HepG2 (cell line): ENCODE measurements around the gene FGD3. TPM values are rescaled to one million over a fixed set of nuclear protein-coding genes. Genes with fewer than 3 reads are reported as not detected.

Experiments used
- ATAC-seq: fragments of 200-7000 bp; cut with Tn5 transposase; 3 replicates; pipeline ENCODE4 v1.9.1; 2020; ENCODE audit warnings: mild to moderate bottlenecking, moderate library complexity
- BruUV-seq: library from RNA; stranded (reverse); fragments of 400-500 nt; replicated peaks from 2 replicates; lab custom pipeline; 2021; lab: Mats Ljungman, UMichigan
- CTCF ChIA-PET: fragments of 300-600 bp; formaldehyde crosslinking; extraction: SDS; loops from one replicate; lab custom pipeline; 2021; ENCODE audit warnings: low total read pairs, inconsistent platforms, low intra/inter-chr PET ratio; lab: Yijun Ruan, JAX
- POLR2A ChIA-PET: fragments of 350-600 bp; sonication (Branson Sonifier 250); formaldehyde crosslinking; loops from one replicate; lab custom pipeline; 2020; ENCODE audit warnings: antibody characterized with exemption, inconsistent platforms; lab: Yijun Ruan, JAX
- DNase-seq: peaks from one replicate; pipeline ENCODE4 v3.0.0-alpha.2; 2015; ENCODE audit warnings: low spot score
- FAIRE-seq: peaks from 3 replicates; lab custom pipeline; 2011; peaks lifted over from hg19 to GRCh38; lab: Jason Lieb, UNC
- H2AFZ ChIP-seq: one replicate; pipeline ENCODE4 v1.6.1; 2011; ENCODE audit warnings: low read length, inconsistent platforms
- H3K27ac ChIP-seq: fragments of 300-600 bp; 3 replicates; pipeline ENCODE4 v1.8.0; 2011; ENCODE audit warnings: mixed run types, mild to moderate bottlenecking, mixed read lengths, low read length, inconsistent platforms; ENCODE audit not compliant: insufficient read depth; ENCODE audit errors: extremely low read length
- H3K27me3 ChIP-seq, 2 experiments: fragments of 200-600 bp in 1 of 2; 2 replicates in 1 of 2; 3 replicates in 1 of 2; pipeline versions ENCODE4 v1.6.0 to v1.8.0; 2011; ENCODE audit warnings: low read length in 2 of 2, mild to moderate bottlenecking in 2 of 2, moderate library complexity in 2 of 2, inconsistent platforms in 1 of 2; ENCODE audit not compliant: insufficient read depth in 2 of 2, control insufficient read depth in 1 of 2
- H3K36me3 ChIP-seq, 2 experiments: fragments of 200-600 bp in 1 of 2; replicated peaks in 1 of 2; 2 replicates in 1 of 2; 3 replicates in 1 of 2; pipeline versions ENCODE4 v1.5.1 to v1.8.0; 2011; ENCODE audit warnings: low read length in 2 of 2, inconsistent platforms in 1 of 2; ENCODE audit not compliant: insufficient read depth in 2 of 2, control insufficient read depth in 1 of 2
- H3K4me1 ChIP-seq: 2 replicates; pipeline ENCODE4 v1.5.1; 2012; ENCODE audit warnings: low read length, inconsistent platforms; ENCODE audit not compliant: insufficient read depth
- H3K4me2 ChIP-seq: 2 replicates; pipeline ENCODE4 v1.6.0; 2011; ENCODE audit warnings: low read depth, low read length, inconsistent platforms
- H3K4me3 ChIP-seq, 3 experiments: fragments of 200-600 bp in 1 of 3; sonication (generic), shearing (Covaris generic) in 1 of 3; replicated peaks in 1 of 3; 2 replicates each; pipeline ENCODE4 v1.5.1; 2011 to 2016; ENCODE audit warnings: low read length in 3 of 3, inconsistent platforms in 2 of 3, low read depth in 2 of 3, mild to moderate bottlenecking in 2 of 3, control low read depth in 1 of 3, mixed read lengths in 1 of 3; ENCODE audit not compliant: insufficient read depth in 1 of 3
- H3K79me2 ChIP-seq: one replicate; pipeline ENCODE4 v1.6.1; 2011; ENCODE audit warnings: low read length, inconsistent platforms; ENCODE audit not compliant: insufficient read depth
- H3K9ac ChIP-seq: 2 replicates; pipeline ENCODE4 v1.6.0; 2011; ENCODE audit warnings: mild to moderate bottlenecking, low read depth, low read length, inconsistent platforms; ENCODE audit not compliant: insufficient read depth
- H3K9me3 ChIP-seq: 2 replicates; pipeline ENCODE4 v1.5.1; 2012; ENCODE audit warnings: mild to moderate bottlenecking, low read length
- H4K20me1 ChIP-seq: 2 replicates; pipeline ENCODE4 v1.6.0; 2011; ENCODE audit warnings: inconsistent platforms, mild to moderate bottlenecking, low read length, moderate library complexity; ENCODE audit not compliant: insufficient read depth
- AFF4 ChIP-seq: sonication (generic); formaldehyde crosslinking; IDR thresholded peaks from 2 replicates; pipeline ENCODE4 v1.4.0; 2020; ENCODE audit warnings: missing genetic modification reagents
- CBX5 ChIP-seq: sonication (generic); formaldehyde crosslinking; IDR thresholded peaks from 2 replicates; pipeline ENCODE4 v1.4.0; 2020; ENCODE audit warnings: missing genetic modification reagents, borderline replicate concordance
- EZH2 ChIP-seq: conservative IDR thresholded peaks from 2 replicates; pipeline ENCODE4 v1.6.1; 2012; ENCODE audit warnings: mild to moderate bottlenecking, low read depth, low read length, moderate library complexity
- HNF4G ChIP-seq, 2 experiments: sonication (generic) in 1 of 2; formaldehyde crosslinking in 1 of 2; IDR thresholded peaks; 2 replicates each; pipeline versions ENCODE4 v1.4.0 to v1.6.1; 2011 to 2020; ENCODE audit warnings: borderline replicate concordance in 2 of 2, low read depth in 2 of 2, mild to moderate bottlenecking in 2 of 2, low read length in 1 of 2, missing genetic modification reagents in 1 of 2, moderate library complexity in 1 of 2
- MED1 ChIP-seq: sonication (generic); formaldehyde crosslinking; IDR thresholded peaks from 2 replicates; pipeline ENCODE4 v1.4.0; 2020; ENCODE audit warnings: missing genetic modification reagents
- PRPF4 ChIP-seq: fragments of 200-400 bp; formaldehyde crosslinking; IDR thresholded peaks from 2 replicates; pipeline ENCODE4 v1.6.1; 2016; ENCODE audit warnings: low read length, low read depth; ENCODE audit not compliant: poor library complexity, severe bottlenecking
- TBX3 ChIP-seq: fragments of 450-650 bp; IDR thresholded peaks from 2 replicates; pipeline ENCODE4 v1.6.1; 2017; ENCODE audit warnings: antibody characterized with exemption, mild to moderate bottlenecking, inconsistent platforms, borderline replicate concordance
- TCF7 ChIP-seq: sonication (generic); IDR thresholded peaks from 2 replicates; pipeline ENCODE4 v1.6.1; 2016; ENCODE audit warnings: antibody characterized with exemption, low read depth
- ZFX ChIP-seq: sonication (generic); formaldehyde crosslinking; IDR thresholded peaks from 2 replicates; pipeline ENCODE4 v1.4.0; 2020; ENCODE audit warnings: mild to moderate bottlenecking, low read depth, missing genetic modification reagents, moderate library complexity
- ZNF317 ChIP-seq: sonication (generic); formaldehyde crosslinking; IDR thresholded peaks from 2 replicates; pipeline ENCODE4 v1.5.0; 2020; ENCODE audit warnings: mild to moderate bottlenecking, missing genetic modification reagents
- ZNF766 ChIP-seq: sonication (generic); formaldehyde crosslinking; IDR thresholded peaks from 2 replicates; pipeline ENCODE4 v1.5.0; 2020; ENCODE audit warnings: missing genetic modification reagents, borderline replicate concordance
- ZXDC ChIP-seq: sonication (generic); formaldehyde crosslinking; IDR thresholded peaks from 2 replicates; pipeline ENCODE4 v1.5.0; 2020; ENCODE audit warnings: mild to moderate bottlenecking, missing genetic modification reagents
- WGBS: methylation state at CpG from one replicate; pipeline ENCODE4 v1.1.6; 2017; ENCODE audit warnings: low lambda C conversion rate; 5-methylcytosine and 5-hydroxymethylcytosine counted together
- in situ Hi-C: cut with HindIII; loops from 2 replicates; pipeline ENCODE4 v1.10.0; 2017; ENCODE audit warnings: low pct_unique_long_range_greater_than_20kb; ENCODE audit not compliant: extremely low pct_ligation_motif_present
- intact Hi-C: fragments of 100-400 bp; cut with micrococcal nuclease; formaldehyde crosslinking; loops from one replicate; pipeline ENCODE4 v1.10.0; 2022; ENCODE audit not compliant: unreplicated experiment
- polyA plus RNA-seq, 8 experiments: library from polyadenylated mRNA; depleted of rRNA in 3 of 8; stranded (reverse) in 7 of 8; unstranded in 1 of 8; fragments of >200 nt; fragmentation: Illumina TruSeq in 4 of 8; extraction: Trizol in 4 of 8; gene quantifications; 2 replicates each; pipeline versions ENCODE4 v1.2.1 to v1.2.3, GENCODE V29; 2011 to 2016; ENCODE audit warnings: low read depth in 4 of 8, missing spikeins in 1 of 8, mixed read lengths in 1 of 8; ENCODE audit not compliant: insufficient read depth in 1 of 8
- total RNA-seq, 5 experiments: library from RNA; depleted of rRNA; stranded (reverse); fragments of >200 nt; fragmentation: Illumina TruSeq; extraction: Trizol; gene quantifications; 2 replicates each; pipeline ENCODE4 v1.2.3, GENCODE V29; 2016; ENCODE audit warnings: low read depth in 1 of 5

FGD3 gene
- total and polyA plus RNA-seq, 2 of the 13 experiments (the other 11 are each of a cell fraction or from before 2014, with no cell fraction given), result 0.53 to 1.1 TPM

- TF ChIP-seq AFF4 (CRISPR knock-in tag), result no peak
Observed at GRCh38 chr9:93027750-93028149, 80.4 kb downstream of the FGD3 start (continued).

- Histone ChIP-seq H3K79me2 (no peaks in the 10 kb centered on the region), H3K9me3 (no peaks in the 10 kb centered on the region), H3K9ac (no peak overlapping the region), H3K4me1 (peaks cover 13% of the 10 kb centered on the region), H3K36me3 (no peaks in the 10 kb centered on the region), H4K20me1 (no peaks in the 10 kb centered on the region), H3K27ac (no peak overlapping the region), H3K27me3 (no peaks in the 10 kb centered on the region), H2AFZ (no peak overlapping the region), H3K4me3 (no peak overlapping the region), H3K4me2 (no peak overlapping the region)
- TF ChIP-seq CBX5 (no peak), ZNF766 (no peak), ZNF317 (CRISPR knock-in tag) (no peak), TCF7 (no peak), PRPF4 (no peak), HNF4G (IDR thresholded peaks at IDR 0.05; ENCODE audit: borderline replicate concordance, low read depth, low read length) (no peak), HNF4G (CRISPR knock-in tag; IDR thresholded peaks at IDR 0.05; ENCODE audit: borderline replicate concordance, low read depth) (no peak), EZH2 (no peak), ZXDC (CRISPR knock-in tag) (no peak), MED1 (CRISPR knock-in tag) (no peak), ZFX (CRISPR knock-in tag) (no peak), TBX3 (no peak)
- CTCF ChIA-PET, result no interaction called here
- BruUV-seq, result no TSS peak
- 62% methylated on average over 5 of the region's 6 CpGs for WGBS
- POLR2A ChIA-PET, result no interaction called here
- intact Hi-C loops (no loop called here), in situ Hi-C loops (no loop called here)
- ATAC-seq (no peak), DNase-seq (no peak), FAIRE-seq (no peak)
Observed at GRCh38 chr9:93028448-93029006, 81.2 kb downstream of the FGD3 start.
